ENCODE data around the gene C16orf86. TPM values are rescaled to one million over a fixed set of nuclear protein-coding genes. Genes with fewer than 3 reads are reported as not detected.
A peak's percentile ranks its signal among the peaks of the same experiment; 100 is the strongest.

The C16orf86 gene
- total and polyA plus RNA-seq, 7 donors, result 2.6 to 7.3 (median 5.6) TPM

DNA sequence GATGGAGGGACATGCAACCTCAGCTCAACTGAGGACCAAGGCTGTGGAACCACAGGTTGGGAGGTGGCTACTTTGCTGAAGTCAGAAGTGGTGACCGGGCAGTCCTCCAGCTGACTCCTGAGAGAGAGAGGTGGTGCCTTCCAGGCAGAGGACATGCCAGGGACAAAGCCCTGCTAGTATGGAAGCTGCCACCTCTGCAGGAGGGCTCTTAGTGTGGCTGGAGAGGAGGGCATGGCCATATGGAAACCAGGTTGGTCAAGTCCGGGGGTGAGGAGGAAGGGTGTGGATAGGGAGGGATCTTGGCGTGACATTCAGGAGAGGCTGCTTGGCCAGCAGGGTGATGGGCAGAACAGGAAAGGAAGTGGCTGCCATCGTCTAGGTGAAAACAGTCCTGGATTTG is 5.7 kb downstream of the C16orf86 start:
- Histone ChIP-seq H3K27me3 (ENCODE audit: insufficient read depth in 3 of 3, low read length in 2 of 3) (no peaks in the 10 kb centered on the region), H3K9me3 (no peaks in the 10 kb centered on the region), H3K36me3 (ENCODE audit: insufficient read depth in 1 of 2, low read depth in 1 of 2) (peaks cover 0 to 7% of the 10 kb centered on the region in 2 donors), H3K4me3 (no peak overlapping the region), H3K4me1 (peaks cover 19% of the 10 kb centered on the region), H3K27ac (no peak overlapping the region)
- DNase-seq (no peak), ATAC-seq (no peak)
- WGBS, 3 donors, result 33 to 40% (median 36%) methylated on average over 4 of the region's 4 CpGs
- TF ChIP-seq, protein P1, sequence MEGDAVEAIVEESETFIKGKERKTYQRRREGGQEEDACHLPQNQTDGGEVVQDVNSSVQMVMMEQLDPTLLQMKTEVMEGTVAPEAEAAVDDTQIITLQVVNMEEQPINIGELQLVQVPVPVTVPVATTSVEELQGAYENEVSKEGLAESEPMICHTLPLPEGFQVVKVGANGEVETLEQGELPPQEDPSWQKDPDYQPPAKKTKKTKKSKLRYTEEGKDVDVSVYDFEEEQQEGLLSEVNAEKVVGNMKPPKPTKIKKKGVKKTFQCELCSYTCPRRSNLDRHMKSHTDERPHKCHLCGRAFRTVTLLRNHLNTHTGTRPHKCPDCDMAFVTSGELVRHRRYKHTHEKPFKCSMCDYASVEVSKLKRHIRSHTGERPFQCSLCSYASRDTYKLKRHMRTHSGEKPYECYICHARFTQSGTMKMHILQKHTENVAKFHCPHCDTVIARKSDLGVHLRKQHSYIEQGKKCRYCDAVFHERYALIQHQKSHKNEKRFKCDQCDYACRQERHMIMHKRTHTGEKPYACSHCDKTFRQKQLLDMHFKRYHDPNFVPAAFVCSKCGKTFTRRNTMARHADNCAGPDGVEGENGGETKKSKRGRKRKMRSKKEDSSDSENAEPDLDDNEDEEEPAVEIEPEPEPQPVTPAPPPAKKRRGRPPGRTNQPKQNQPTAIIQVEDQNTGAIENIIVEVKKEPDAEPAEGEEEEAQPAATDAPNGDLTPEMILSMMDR (IDR thresholded peaks at IDR 0.05), result no peak
- intact Hi-C loops (cut with DNase I), result loop anchor here (2.0 to 10.0 kb wide), 6 partner anchors 45 to 372 kb away; partner anchors contain the start of genes RANBP10 (in 2 of the 2), TSNAXIP1 (in 2 of the 2), DDX28 (in 1 of the 2) and DUS2 (in 1 of the 2)

GRCh38 chr16:67672739-67673662 is 6.4 kb downstream of the C16orf86 start:
- Histone ChIP-seq H3K27ac (peak overlapping the region; percentile 69), H3K27me3 (ENCODE audit: insufficient read depth in 3 of 3, low read length in 2 of 3) (no peaks in the 10 kb centered on the region), H3K4me3 (no peak overlapping the region), H3K4me1 (peaks cover 14% of the 10 kb centered on the region), H3K9me3 (no peaks in the 10 kb centered on the region), H3K36me3 (ENCODE audit: insufficient read depth in 1 of 2, low read depth in 1 of 2) (peaks cover 0 to 7% of the 10 kb centered on the region in 2 donors)
- TF ChIP-seq, protein P1 (IDR thresholded peaks at IDR 0.05), result peak; percentile 71
- 42 to 51% (median 48%) methylated on average over 13 of the region's 13 CpGs for WGBS, 3 donors
- ATAC-seq (peak; percentile 49 to 65 (median 55)), DNase-seq (peak; percentile 72 to 82)
- intact Hi-C loops (cut with DNase I), result loop anchor here (2.0 to 10.0 kb wide), 6 partner anchors 44 to 372 kb away; partner anchors contain the start of genes RANBP10 (in 2 of the 2), TSNAXIP1 (in 2 of the 2), DDX28 (in 1 of the 2) and DUS2 (in 1 of the 2)

DNA sequence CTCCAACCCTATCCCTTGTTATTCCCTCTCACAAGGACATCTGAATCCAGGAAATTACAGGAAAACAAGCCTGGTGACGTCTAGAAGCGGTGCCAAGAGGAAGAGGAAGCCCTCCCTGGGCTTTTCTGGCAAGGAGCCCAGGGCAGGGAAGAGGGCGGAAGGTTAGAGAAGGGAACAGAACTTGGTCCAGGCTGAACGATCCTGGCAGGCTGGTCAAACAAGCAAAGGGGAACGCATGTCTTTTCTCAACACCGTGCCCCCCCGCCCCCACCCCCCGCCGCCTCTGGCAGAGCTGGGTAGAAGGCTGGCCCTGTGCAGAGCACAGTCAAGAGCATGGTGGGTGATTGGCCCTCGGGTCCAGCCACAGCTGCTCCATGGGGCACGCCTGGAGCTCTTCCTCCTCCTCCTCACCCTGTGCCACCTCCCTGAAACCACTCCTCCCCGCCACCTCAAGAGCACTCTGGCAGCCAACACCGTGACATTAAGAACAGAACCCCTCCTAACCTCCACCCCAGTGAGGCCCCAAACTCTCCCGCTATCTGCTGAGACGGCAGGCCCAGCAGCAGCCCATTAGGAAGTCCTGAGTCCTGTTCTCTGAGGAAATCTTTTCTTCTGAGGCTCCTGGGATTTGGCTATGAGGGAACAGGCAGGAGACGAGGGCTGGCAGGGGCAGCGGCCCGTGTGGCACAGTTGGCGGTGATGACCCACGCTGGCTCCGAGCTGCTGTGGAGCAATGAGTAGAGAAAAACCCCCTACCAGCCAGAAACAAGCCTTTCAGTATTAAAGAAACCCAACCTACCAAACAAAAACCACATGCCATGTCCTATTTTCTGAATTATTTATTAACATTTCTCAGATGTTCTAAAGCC is 7.3 kb downstream of the C16orf86 start:
- Histone ChIP-seq H3K4me1 (peaks cover 14% of the 10 kb centered on the region), H3K4me3 (no peak overlapping the region), H3K27me3 (ENCODE audit: insufficient read depth in 3 of 3, low read length in 2 of 3) (no peaks in the 10 kb centered on the region), H3K27ac (peak overlapping the region; percentile 69), H3K36me3 (ENCODE audit: insufficient read depth in 1 of 2, low read depth in 1 of 2) (peaks cover 0 to 7% of the 10 kb centered on the region in 2 donors), H3K9me3 (no peaks in the 10 kb centered on the region)
- TF ChIP-seq, protein P1 (IDR thresholded peaks at IDR 0.05), result no peak
- intact Hi-C loops (cut with DNase I), result loop anchor here (2.0 to 10.0 kb wide), 6 partner anchors 43 to 371 kb away; partner anchors contain the start of genes RANBP10 (in 2 of the 2), TSNAXIP1 (in 2 of the 2), DDX28 (in 1 of the 2) and DUS2 (in 1 of the 2)
- DNase-seq (peak; percentile 71 to 78), ATAC-seq (peak; percentile 20 to 47 (median 40))
- 29 to 46% (median 39%) methylated on average over 20 to 21 of the region's 21 CpGs for WGBS, 3 donors

DNA sequence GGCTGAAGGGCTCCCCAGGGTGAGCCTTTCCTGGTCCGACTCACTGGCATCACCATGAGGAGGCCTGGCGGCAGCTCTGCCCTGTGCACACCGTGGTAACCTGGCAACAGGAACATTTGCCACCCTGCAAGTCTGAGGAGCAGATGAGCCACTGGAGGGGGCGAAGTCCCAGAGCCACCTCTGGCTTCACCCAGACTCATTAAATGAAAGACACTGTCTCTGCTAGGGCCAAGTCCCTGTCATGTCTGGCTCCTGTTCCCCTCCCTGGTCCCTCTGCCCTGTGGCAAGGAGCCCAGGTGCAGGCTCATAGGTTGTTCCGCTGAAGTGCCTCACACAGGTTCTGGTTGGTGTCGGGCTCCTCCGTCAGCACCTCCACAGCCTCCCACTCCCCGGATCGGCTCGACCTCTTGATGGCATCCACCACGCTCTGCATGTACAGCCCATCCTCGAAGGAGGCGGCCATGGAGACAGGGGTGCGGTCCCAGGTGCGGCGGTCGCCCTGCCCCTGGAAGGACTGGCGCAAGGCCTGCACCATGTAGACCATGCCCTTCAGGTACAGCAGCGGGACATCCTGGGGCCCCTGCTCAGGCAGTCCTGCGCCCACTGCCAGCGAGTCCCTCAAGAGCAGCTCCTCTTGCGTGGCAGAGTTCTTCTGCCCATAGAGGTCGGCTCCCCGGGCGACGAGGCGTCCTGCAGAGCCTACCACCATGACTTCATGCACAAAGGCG is 8.4 kb downstream of the C16orf86 start:
- peaks cover 14% of the 10 kb centered on the region for H3K4me1 ChIP-seq
- 93 to 96% (median 95%) methylated on average over 28 of the region's 28 CpGs for WGBS, 3 donors
- TF ChIP-seq, protein P1 (IDR thresholded peaks at IDR 0.05), result no peak
- peak in 1 of 4 donors; percentile 12 for ATAC-seq
- no peaks in the 10 kb centered on the region for H3K9me3 ChIP-seq
- no peak overlapping the region for H3K4me3 ChIP-seq
- intact Hi-C loops (cut with DNase I), result loop anchor here (5.0 to 10.0 kb wide), 5 partner anchors 42 to 370 kb away; partner anchors contain the start of genes RANBP10 (in 2 of the 2), TSNAXIP1 (in 2 of the 2), DDX28 (in 1 of the 2) and DUS2 (in 1 of the 2)
- no peaks in the 10 kb centered on the region for H3K27me3 ChIP-seq (ENCODE audit: insufficient read depth in 3 of 3, low read length in 2 of 3)
- no peak overlapping the region for H3K27ac ChIP-seq
- peaks cover 0 to 9% of the 10 kb centered on the region in 2 donors for H3K36me3 ChIP-seq (ENCODE audit: insufficient read depth in 1 of 2, low read depth in 1 of 2)
- no peak for DNase-seq
